Mesenchymal stem cell (in vitro differentiated cells and primary cell): ENCODE data around the gene IFITM1.
"Not testable (repeated sequence)": the region's sequence is repeated elsewhere in the genome, so short reads cannot be mapped to it uniquely, and the experiment has no call there.

Source experiments
- DNase-seq: peaks from one replicate; pipeline ENCODE4 v3.0.0-alpha.2; 2013
- H2AFZ ChIP-seq: one replicate; pipeline ENCODE4 v1.6.1; 2013; ENCODE audit warnings: low read depth, mild to moderate bottlenecking, control low read depth, inconsistent platforms, low read length, moderate library complexity
- H2AK5ac ChIP-seq: 2 replicates; pipeline ENCODE4 v1.6.1; 2013; ENCODE audit warnings: low read length, moderate library complexity, mild to moderate bottlenecking, inconsistent platforms; ENCODE audit not compliant: severe bottlenecking
- H2BK120ac ChIP-seq: one replicate; pipeline ENCODE4 v1.6.1; 2013; ENCODE audit warnings: low read depth, mild to moderate bottlenecking, inconsistent platforms, low read length, moderate library complexity
- H2BK12ac ChIP-seq, 2 experiments: one replicate each; pipeline ENCODE4 v1.6.1; 2013; ENCODE audit warnings: inconsistent platforms in 2 of 2, low read length in 2 of 2, mild to moderate bottlenecking in 2 of 2, moderate library complexity in 2 of 2, control low read depth in 1 of 2
- H2BK15ac ChIP-seq: one replicate; pipeline ENCODE4 v1.6.1; 2013; ENCODE audit warnings: mild to moderate bottlenecking, low read depth, inconsistent platforms; ENCODE audit not compliant: poor library complexity, severe bottlenecking
- H2BK5ac ChIP-seq: 2 replicates; pipeline ENCODE4 v1.6.1; 2013; ENCODE audit warnings: low read depth, mild to moderate bottlenecking, low read length, control low read depth, inconsistent platforms; ENCODE audit not compliant: poor library complexity, severe bottlenecking
- H3K14ac ChIP-seq, 2 experiments: one replicate each; pipeline ENCODE4 v1.6.1; 2013; ENCODE audit warnings: inconsistent platforms in 2 of 2, low read length in 2 of 2, control low read depth in 1 of 2, mild to moderate bottlenecking in 1 of 2, moderate library complexity in 1 of 2
- H3K18ac ChIP-seq, 2 experiments: one replicate each; pipeline ENCODE4 v1.6.1; 2013; ENCODE audit warnings: inconsistent platforms in 2 of 2, low read length in 2 of 2, control low read depth in 1 of 2, low read depth in 1 of 2, mild to moderate bottlenecking in 1 of 2
- H3K23ac ChIP-seq, 2 experiments: one replicate each; pipeline ENCODE4 v1.6.1; 2013; ENCODE audit warnings: inconsistent platforms in 2 of 2, low read length in 2 of 2, mild to moderate bottlenecking in 2 of 2, moderate library complexity in 2 of 2, control low read depth in 1 of 2
- H3K27ac ChIP-seq: 2 replicates; pipeline ENCODE4 v1.5.1; 2013; ENCODE audit warnings: mild to moderate bottlenecking, moderate library complexity, low read length, control low read depth, inconsistent platforms; ENCODE audit not compliant: poor library complexity, severe bottlenecking
- H3K27me3 ChIP-seq, 2 experiments: 2 replicates each; pipeline versions ENCODE4 v1.6.1 to v1.7.0; 2013; ENCODE audit warnings: low read length in 2 of 2, mild to moderate bottlenecking in 2 of 2, moderate library complexity in 2 of 2, control low read depth in 1 of 2, inconsistent platforms in 1 of 2; ENCODE audit not compliant: control insufficient read depth in 1 of 2, insufficient read depth in 1 of 2
- H3K36me3 ChIP-seq, 2 experiments: 2 replicates each; pipeline versions ENCODE4 v1.6.1 to v1.7.0; 2013; ENCODE audit warnings: low read length in 2 of 2, control low read depth in 1 of 2, inconsistent platforms in 1 of 2, low read depth in 1 of 2, mild to moderate bottlenecking in 1 of 2; ENCODE audit not compliant: insufficient read depth in 2 of 2, control insufficient read depth in 1 of 2
- H3K4ac ChIP-seq, 2 experiments: one replicate each; pipeline ENCODE4 v1.6.1; 2013; ENCODE audit warnings: inconsistent platforms in 2 of 2, low read length in 2 of 2, mild to moderate bottlenecking in 2 of 2, moderate library complexity in 2 of 2, control low read depth in 1 of 2, low read depth in 1 of 2
- H3K4me1 ChIP-seq: 2 replicates; pipeline ENCODE4 v1.6.1; 2013; ENCODE audit warnings: low read depth, low read length, control low read depth; ENCODE audit not compliant: control insufficient read depth, insufficient read depth
- H3K4me2 ChIP-seq: 2 replicates; pipeline ENCODE4 v1.6.1; 2013; ENCODE audit warnings: low read length, mild to moderate bottlenecking, inconsistent platforms; ENCODE audit not compliant: poor library complexity, severe bottlenecking
- H3K4me3 ChIP-seq, 2 experiments: 2 replicates each; pipeline versions ENCODE4 v1.5.1 to v1.7.0; 2013; ENCODE audit warnings: low read length in 2 of 2, mild to moderate bottlenecking in 2 of 2, control low read depth in 1 of 2, low read depth in 1 of 2; ENCODE audit not compliant: insufficient read depth in 1 of 2
- H3K79me1 ChIP-seq: replicated peaks from 2 replicates; pipeline ENCODE4 v1.6.1; 2013; ENCODE audit warnings: mild to moderate bottlenecking, control low read depth, low read length, inconsistent platforms; ENCODE audit not compliant: poor library complexity, severe bottlenecking
- H3K9ac ChIP-seq: 2 replicates; pipeline ENCODE4 v1.7.0; 2013; ENCODE audit warnings: mild to moderate bottlenecking, low read length, moderate library complexity
- H3K9me3 ChIP-seq: 2 replicates; pipeline ENCODE4 v1.7.0; 2013; ENCODE audit warnings: mild to moderate bottlenecking, low read length; ENCODE audit not compliant: control insufficient read depth
- H4K8ac ChIP-seq: one replicate; pipeline ENCODE4 v1.6.1; 2013; ENCODE audit warnings: inconsistent platforms, mild to moderate bottlenecking, low read length, moderate library complexity
- H4K91ac ChIP-seq: one replicate; pipeline ENCODE4 v1.6.1; 2013; ENCODE audit warnings: mild to moderate bottlenecking, low read length, inconsistent platforms
- WGBS: methylation state at CpG from one replicate; pipeline ENCODE4 v1.1.7; 2013; ENCODE audit warnings: mixed read lengths; 5-methylcytosine and 5-hydroxymethylcytosine counted together

Gene IFITM1

DNA sequence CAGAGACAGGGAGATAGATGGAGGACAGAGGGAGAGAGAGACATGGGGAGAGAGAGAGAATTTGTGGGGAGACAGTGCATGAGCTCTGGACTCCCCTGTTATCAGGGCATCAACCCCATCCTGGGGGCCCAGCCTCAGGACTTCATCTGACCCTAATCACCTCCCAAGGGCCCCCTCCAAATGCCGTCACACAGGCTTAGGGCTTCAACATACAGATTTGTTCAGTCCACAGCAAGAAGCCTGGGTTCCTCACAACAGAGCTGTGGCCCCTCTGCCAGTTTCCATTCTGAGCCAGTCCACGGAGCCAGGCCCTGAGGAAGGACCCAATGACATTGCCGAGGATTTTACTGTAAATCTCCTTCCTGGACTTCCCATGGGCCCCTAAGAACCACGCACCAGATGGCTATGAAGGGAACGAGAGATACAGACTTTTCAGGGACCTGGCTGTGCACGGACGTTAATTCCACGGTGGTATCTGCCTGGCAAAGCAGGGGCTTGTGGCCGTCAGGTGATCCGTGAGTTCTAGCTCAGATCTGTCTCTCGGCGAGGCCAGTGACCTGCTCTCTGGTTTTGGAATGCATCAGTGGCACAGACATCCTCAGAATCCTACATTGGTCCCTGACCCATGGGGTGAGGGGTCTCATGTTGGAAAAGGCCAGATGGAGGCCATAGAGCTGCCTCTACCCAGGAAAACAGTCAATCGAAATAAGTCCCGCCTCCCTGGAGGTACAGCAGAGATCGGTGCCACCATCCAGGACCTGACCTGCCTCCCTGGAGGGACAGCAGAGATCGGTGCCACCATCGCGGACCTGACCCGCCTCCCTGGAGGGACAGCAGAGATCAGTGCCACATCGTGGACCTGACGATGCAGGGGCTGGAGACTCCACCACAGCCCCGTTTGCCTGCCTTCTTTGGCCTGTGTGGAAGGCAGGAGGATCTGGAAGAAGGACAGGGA is 46.8 kb downstream of the IFITM1 start:
- H2BK120ac ChIP-seq, result no peak overlapping the region
- no peak overlapping the region for H3K4me2 ChIP-seq
- H2AK5ac ChIP-seq, result no peak overlapping the region
- no peak overlapping the region for H3K23ac ChIP-seq
- H2BK12ac ChIP-seq, result no peak overlapping the region
- no peak overlapping the region for H2AFZ ChIP-seq
- H3K9ac ChIP-seq, result no peak overlapping the region
- no peaks in the 10 kb centered on the region for H3K79me1 ChIP-seq
- H3K18ac ChIP-seq, result no peak overlapping the region
- H3K4me1 ChIP-seq, result peaks cover 14% of the 10 kb centered on the region
- no peak overlapping the region for H4K8ac ChIP-seq
- no peak overlapping the region for H3K4ac ChIP-seq
- no peak for DNase-seq
- H3K36me3 ChIP-seq, result peaks cover 5 to 8% of the 10 kb centered on the region in 2 experiments
- no peak overlapping the region for H2BK5ac ChIP-seq
- H3K27ac ChIP-seq, result no peak overlapping the region
- peaks cover 9% of the 10 kb centered on the region for H3K9me3 ChIP-seq
- H3K4me3 ChIP-seq, result no peak overlapping the region
- H3K27me3 ChIP-seq, result peaks cover 0 to 43% of the 10 kb centered on the region in 2 experiments
- no peak overlapping the region for H2BK15ac ChIP-seq
- no peak overlapping the region for H3K14ac ChIP-seq
- H4K91ac ChIP-seq, result no peak overlapping the region
- WGBS, result 95% methylated on average over 22 of the region's 22 CpGs

DNA sequence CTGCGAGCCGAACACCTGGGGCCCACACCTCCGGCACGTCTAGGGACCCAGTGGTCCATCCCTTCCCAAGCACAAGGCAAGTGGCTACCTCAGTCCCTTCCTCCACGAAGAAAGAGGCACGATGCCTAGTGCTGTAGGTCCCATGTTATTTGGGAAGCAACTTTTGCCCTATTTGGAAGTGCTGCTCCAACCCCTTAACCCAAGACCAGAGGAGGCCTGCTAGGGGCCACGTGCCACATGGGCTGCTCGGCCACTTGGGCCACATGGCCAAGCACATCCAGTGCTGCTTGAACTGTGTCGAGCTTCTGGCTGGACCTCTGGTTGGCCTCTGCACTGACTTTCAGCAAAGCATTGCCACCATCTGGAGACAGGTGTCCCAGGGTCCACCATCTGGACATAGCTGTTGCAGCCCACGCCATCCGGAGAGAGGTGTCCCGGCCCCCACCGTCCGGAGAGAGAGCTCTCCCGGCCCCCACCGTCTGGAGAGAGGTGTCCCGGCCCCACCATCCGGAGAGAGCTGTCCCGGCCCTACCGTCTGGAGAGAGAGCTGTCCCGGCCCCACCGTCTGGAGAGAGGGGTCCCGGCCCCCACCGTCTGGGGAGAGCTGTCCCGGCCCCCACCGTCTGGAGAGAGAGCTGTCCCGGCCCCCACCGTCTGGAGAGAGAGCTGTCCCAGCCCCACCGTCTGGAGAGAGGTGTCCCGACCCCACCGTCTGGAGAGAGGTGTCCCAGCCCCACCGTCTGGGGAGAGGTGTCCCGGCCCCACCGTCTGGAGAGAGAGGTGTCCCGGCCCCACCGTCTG is 49.0 kb downstream of the IFITM1 start:
- Histone ChIP-seq H2AFZ (no peak overlapping the region), H3K27me3 (peaks cover 4 to 62% of the 10 kb centered on the region in 2 experiments), H2AK5ac (no peak overlapping the region), H3K18ac (no peak overlapping the region), H3K79me1 (no peaks in the 10 kb centered on the region), H3K23ac (no peak overlapping the region), H3K4me2 (no peak overlapping the region), H2BK12ac (peak overlapping the region in 1 of 2 experiments; percentile 24), H3K27ac (no peak overlapping the region), H3K4me3 (no peak overlapping the region), H4K8ac (no peak overlapping the region), H2BK15ac (no peak overlapping the region), H3K14ac (no peak overlapping the region), H3K9me3 (peaks cover 9% of the 10 kb centered on the region), H2BK120ac (no peak overlapping the region), H3K36me3 (no peaks in the 10 kb centered on the region), H3K4ac (no peak overlapping the region), H2BK5ac (no peak overlapping the region), H3K9ac (no peak overlapping the region), H4K91ac (no peak overlapping the region), H3K4me1 (peaks cover 13% of the 10 kb centered on the region)
- no peak for DNase-seq
- 88% methylated on average over 36 of the region's 36 CpGs for WGBS

DNA sequence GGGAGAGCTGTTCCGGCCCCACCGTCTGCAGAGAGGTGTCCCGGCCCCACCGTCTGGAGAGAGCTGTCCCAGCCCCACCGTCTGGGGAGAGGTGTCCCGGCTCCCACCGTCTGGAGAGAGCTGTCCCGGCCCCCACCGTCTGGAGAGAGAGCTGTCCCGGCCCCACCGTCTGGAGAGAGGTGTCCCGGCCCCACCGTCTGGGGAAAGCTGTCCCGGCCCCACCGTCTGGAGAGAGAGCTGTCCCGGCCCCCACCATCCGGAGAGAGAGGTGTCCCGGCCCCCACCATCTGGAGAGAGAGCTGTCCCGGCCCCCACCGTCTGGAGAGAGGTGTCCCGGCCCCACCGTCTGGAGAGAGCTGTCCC is 49.6 kb downstream of the IFITM1 start:
- not testable (repeated sequence) for H2AK5ac ChIP-seq, H3K23ac ChIP-seq, H3K14ac ChIP-seq, H4K91ac ChIP-seq, H4K8ac ChIP-seq, H3K4me3 ChIP-seq, H2AFZ ChIP-seq, H3K79me1 ChIP-seq, H2BK12ac ChIP-seq, H3K9me3 ChIP-seq, H2BK5ac ChIP-seq, DNase-seq, H3K18ac ChIP-seq, H3K9ac ChIP-seq, H3K4ac ChIP-seq, H2BK120ac ChIP-seq, H3K27ac ChIP-seq, H3K36me3 ChIP-seq, H3K4me2 ChIP-seq
- WGBS, result 92% methylated on average over 22 of the region's 22 CpGs
- peaks cover 17% of the 10 kb centered on the region for H3K4me1 ChIP-seq
- H2BK15ac ChIP-seq, result peak overlapping the region; percentile 52
- peaks cover 4 to 62% of the 10 kb centered on the region in 2 experiments for H3K27me3 ChIP-seq
